Liver (tissue), 9 donors: ENCODE data around the gene CYSRT1. TPM values are rescaled to one million over a fixed set of nuclear protein-coding genes. Genes with fewer than 3 reads are reported as not detected.

Source experiments
- DNase-seq: peaks from one replicate; pipeline ENCODE4 v3.0.0-alpha.2; 2017; ENCODE audit warnings: low spot score
- H3K27ac ChIP-seq, 2 donors: one replicate each; pipeline ENCODE4 v1.7.0; 2013; ENCODE audit warnings: inconsistent platforms in 2 of 2, low read length in 2 of 2, control low read depth in 1 of 2, low read depth in 1 of 2, mild to moderate bottlenecking in 1 of 2
- H3K27me3 ChIP-seq, 4 donors: one replicate each; pipeline versions ENCODE4 v1.6.1 to v1.7.0; 2013; ENCODE audit warnings: low read length in 3 of 4, inconsistent platforms in 1 of 4, mild to moderate bottlenecking in 1 of 4, moderate library complexity in 1 of 4; ENCODE audit not compliant: control insufficient read depth in 4 of 4, insufficient read depth in 4 of 4
- H3K36me3 ChIP-seq, 4 donors: one replicate each; pipeline versions ENCODE4 v1.6.1 to v1.7.0; 2013; ENCODE audit warnings: low read length in 3 of 4, mild to moderate bottlenecking in 3 of 4, low read depth in 1 of 4, moderate library complexity in 1 of 4; ENCODE audit not compliant: control insufficient read depth in 4 of 4, insufficient read depth in 3 of 4
- H3K4me1 ChIP-seq, 4 donors: one replicate each; pipeline versions ENCODE4 v1.6.1 to v1.7.0; 2013; ENCODE audit warnings: low read length in 3 of 4, mild to moderate bottlenecking in 3 of 4, moderate library complexity in 1 of 4; ENCODE audit not compliant: control insufficient read depth in 4 of 4, insufficient read depth in 4 of 4
- H3K4me3 ChIP-seq, 3 donors: one replicate each; pipeline versions ENCODE4 v1.6.1 to v1.7.0; 2013; ENCODE audit warnings: low read length in 3 of 3, control low read depth in 1 of 3, low read depth in 1 of 3, mild to moderate bottlenecking in 1 of 3
- H3K9ac ChIP-seq, 2 donors: one replicate each; pipeline ENCODE4 v1.7.0; 2013; ENCODE audit warnings: low read length in 2 of 2, mild to moderate bottlenecking in 2 of 2, moderate library complexity in 2 of 2, control low read depth in 1 of 2, low read depth in 1 of 2
- H3K9me3 ChIP-seq, 4 donors: one replicate each; pipeline versions ENCODE4 v1.6.1 to v1.7.0; 2013; ENCODE audit warnings: low read length in 3 of 4; ENCODE audit not compliant: control insufficient read depth in 4 of 4
- ATF3 ChIP-seq: IDR thresholded peaks from 2 replicates; pipeline ENCODE4 v1.6.1; 2016; ENCODE audit warnings: antibody characterized with exemption
- CTCF ChIP-seq: fragments of 150-350 bp; IDR thresholded peaks from 2 replicates; pipeline ENCODE4 v1.5.1; 2017; ENCODE audit warnings: improper control_type of control experiment, low read depth, low read length; ENCODE audit not compliant: missing input control
- EGR1 ChIP-seq, 2 donors: IDR thresholded peaks; 2 replicates each; pipeline ENCODE4 v1.6.1; 2016 to 2018; ENCODE audit warnings: antibody characterized with exemption in 2 of 2, low read depth in 2 of 2
- FOXA1 ChIP-seq: IDR thresholded peaks from 2 replicates; pipeline ENCODE4 v1.6.1; 2016; ENCODE audit warnings: antibody characterized with exemption
- FOXA2 ChIP-seq: IDR thresholded peaks from 2 replicates; pipeline ENCODE4 v1.6.1; 2016; ENCODE audit warnings: antibody characterized with exemption
- GABPA ChIP-seq, 2 donors: IDR thresholded peaks in 1 of 2; conservative IDR thresholded peaks in 1 of 2; 2 replicates each; pipeline ENCODE4 v1.6.1; 2016; ENCODE audit warnings: antibody characterized with exemption in 2 of 2, mild to moderate bottlenecking in 1 of 2, moderate library complexity in 1 of 2
- HNF4A ChIP-seq, 2 donors: conservative IDR thresholded peaks; 2 replicates each; pipeline ENCODE4 v1.6.1; 2016; ENCODE audit warnings: antibody characterized with exemption in 2 of 2, mild to moderate bottlenecking in 2 of 2
- HNF4G ChIP-seq: IDR thresholded peaks from 2 replicates; pipeline ENCODE4 v1.6.1; 2016; ENCODE audit warnings: antibody characterized with exemption
- JUND ChIP-seq, 2 donors: IDR thresholded peaks; 2 replicates each; pipeline ENCODE4 v1.6.1; 2016; ENCODE audit warnings: antibody characterized with exemption in 2 of 2
- MAX ChIP-seq: IDR thresholded peaks from 2 replicates; pipeline ENCODE4 v1.6.1; 2016; ENCODE audit warnings: antibody characterized with exemption
- NR2F2 ChIP-seq: IDR thresholded peaks from 2 replicates; pipeline ENCODE4 v1.6.1; 2016; ENCODE audit warnings: antibody characterized with exemption
- RAD21 ChIP-seq, 2 donors: IDR thresholded peaks; 2 replicates each; pipeline ENCODE4 v1.6.1; 2016; ENCODE audit warnings: antibody characterized with exemption in 2 of 2, mild to moderate bottlenecking in 2 of 2
- REST ChIP-seq: IDR thresholded peaks from 2 replicates; pipeline ENCODE4 v1.6.1; 2016; ENCODE audit warnings: antibody characterized with exemption, mild to moderate bottlenecking
- RXRA ChIP-seq, 2 donors: IDR thresholded peaks; 2 replicates each; pipeline ENCODE4 v1.6.1; 2017 to 2018; ENCODE audit warnings: antibody characterized with exemption in 2 of 2, mild to moderate bottlenecking in 1 of 2
- SP1 ChIP-seq: IDR thresholded peaks from 2 replicates; pipeline ENCODE4 v1.6.1; 2018; ENCODE audit warnings: antibody characterized with exemption, mild to moderate bottlenecking
- TAF1 ChIP-seq: conservative IDR thresholded peaks from 2 replicates; pipeline ENCODE4 v1.6.1; 2016; ENCODE audit warnings: antibody characterized with exemption, mild to moderate bottlenecking
- YY1 ChIP-seq: IDR thresholded peaks from 2 replicates; pipeline ENCODE4 v1.6.1; 2016; ENCODE audit warnings: antibody characterized with exemption, mild to moderate bottlenecking
- ZBTB33 ChIP-seq: IDR thresholded peaks from 2 replicates; pipeline ENCODE4 v1.6.1; 2016; ENCODE audit warnings: antibody characterized with exemption
- WGBS: extraction: QIAGEN DNeasy Blood & Tissue Kit; methylation state at CpG from one replicate; pipeline ENCODE4 v1.1.7; 2013; 5-methylcytosine and 5-hydroxymethylcytosine counted together
- polyA plus RNA-seq, 2 donors: library from polyadenylated mRNA; stranded (reverse) in 1 of 2; unstranded in 1 of 2; fragments of 200-250 nt in 1 of 2; fragments of >200 nt in 1 of 2; fragmentation: Nextera tagmentation in 1 of 2; extraction: Ambion mirVana in 1 of 2; gene quantifications; one replicate each; pipeline versions ENCODE4 v1.2.1 to v1.2.3, GENCODE V29; 2013 to 2015
- total RNA-seq, 2 donors: library from RNA; depleted of rRNA; stranded (reverse); fragments of >200 nt; gene quantifications; one replicate each; pipeline ENCODE4 v1.2.3, GENCODE V29; 2014
- donor health status: healthy.
- donor health status: healthy.
- donor health status: healthy.
- donor health status: healthy.
- donor health status: healthy.

Gene CYSRT1
- total and polyA plus RNA-seq, 4 donors, result 0.14 to 0.50 (median 0.20) TPM

GRCh38 chr9:137244486-137245449, 19.8 kb downstream of the CYSRT1 start:
- H3K9ac ChIP-seq, result no peak overlapping the region
- H3K27me3 ChIP-seq, result no peaks in the 10 kb centered on the region
- peaks cover 0 to 11% (median 5%) of the 10 kb centered on the region in 4 donors for H3K36me3 ChIP-seq
- no peaks in the 10 kb centered on the region for H3K9me3 ChIP-seq
- 81% methylated on average over 36 of the region's 36 CpGs for WGBS
- no peak for DNase-seq
- H3K4me3 ChIP-seq, result no peak overlapping the region
- no peak for TF ChIP-seq MAX
- TF ChIP-seq FOXA2, result no peak
- TF ChIP-seq TAF1, result no peak
- TF ChIP-seq HNF4A (conservative IDR thresholded peaks at IDR 0.05), result no peak
- TF ChIP-seq EGR1 (IDR thresholded peaks at IDR 0.05; ENCODE audit: low read depth in 2 of 2), result no peak
- no peak for TF ChIP-seq FOXA1
- no peak for TF ChIP-seq JUND (IDR thresholded peaks at IDR 0.05)
- TF ChIP-seq HNF4G, result no peak
- TF ChIP-seq RAD21 (IDR thresholded peaks at IDR 0.05), result no peak
- TF ChIP-seq GABPA (IDR thresholded peaks at IDR 0.05 in 1 of 2, conservative IDR thresholded peaks at IDR 0.05 in 1 of 2), result no peak
- no peak for TF ChIP-seq YY1
- no peak for TF ChIP-seq REST
- no peak for TF ChIP-seq ATF3
- TF ChIP-seq ZBTB33, result no peak
- TF ChIP-seq NR2F2, result no peak
- TF ChIP-seq SP1, result no peak
- no peak for TF ChIP-seq RXRA (IDR thresholded peaks at IDR 0.05)
- no peak for TF ChIP-seq CTCF
- no peak overlapping the region for H3K27ac ChIP-seq
- H3K4me1 ChIP-seq, result peaks cover 2 to 34% (median 16%) of the 10 kb centered on the region in 4 donors
